NCI-H1694 (cell line): ENCODE data around the gene METTL8.

Source experiments
- DNase-seq: peaks from one replicate; lab custom pipeline; 2025; lab: John Stamatoyannopoulos, UW

METTL8 gene

GRCh38 chr2:171433763-171434012 lies at the start of gene METTL8:
TSS of gene METTL8 (minus strand) at chr2:171433990. CDS start at chr2:171392185, 41,805 bp downstream.
- no peak for DNase-seq

- no peak for DNase-seq
Measured at GRCh38 chr2:171482877-171483276, 49.1 kb upstream of the METTL8 start.

GRCh38 chr2:171482308-171482707 lies 48.5 kb upstream of the METTL8 start:
- DNase-seq: no peak

GRCh38 chr2:171480908-171481307 lies 47.1 kb upstream of the METTL8 start:
- no peak for DNase-seq

- no peak for DNase-seq
Measured at GRCh38 chr2:171479154-171479814, 45.5 kb upstream of the METTL8 start.

GRCh38 chr2:171478345-171478744 lies 44.6 kb upstream of the METTL8 start:
- DNase-seq: no peak

- DNase-seq: no peak
Measured at GRCh38 chr2:171475979-171476378, 42.2 kb upstream of the METTL8 start.

- no peak for DNase-seq
Measured at GRCh38 chr2:171470129-171470528, 36.3 kb upstream of the METTL8 start.

- no peak for DNase-seq
Measured at GRCh38 chr2:171469176-171469575, 35.4 kb upstream of the METTL8 start.

- DNase-seq: no peak
Measured at GRCh38 chr2:171460537-171460936, 26.7 kb upstream of the METTL8 start.

- no peak for DNase-seq
Measured at GRCh38 chr2:171459498-171459897, 25.7 kb upstream of the METTL8 start.

GRCh38 chr2:171452773-171453172 lies 19.0 kb upstream of the METTL8 start:
- DNase-seq: no peak

GRCh38 chr2:171451074-171451473 lies 17.3 kb upstream of the METTL8 start:
- no peak for DNase-seq

- DNase-seq: no peak
Measured at GRCh38 chr2:171447675-171448074, 13.9 kb upstream of the METTL8 start.

GRCh38 chr2:171441470-171441869 lies 7.7 kb upstream of the METTL8 start:
- no peak for DNase-seq

- no peak for DNase-seq
Measured at GRCh38 chr2:171436307-171436706, 2.5 kb upstream of the METTL8 start.

- peak; percentile 89 for DNase-seq
Measured at GRCh38 chr2:171434013-171434989, 511 bp upstream of the METTL8 start, which contains the start of gene DCAF17. TSS of gene DCAF17 (plus strand) at chr2:171434226. CDS start at chr2:171434578, 352 bp downstream.

GRCh38 chr2:171432969-171433762 lies 624 bp downstream of the METTL8 start:
- no peak for DNase-seq

GRCh38 chr2:171432206-171432968 lies 1.4 kb downstream of the METTL8 start:
- no peak for DNase-seq

GRCh38 chr2:171431677-171432167 lies 2.1 kb downstream of the METTL8 start:
- no peak for DNase-seq
